C4-2B (cell line): ENCODE data around the gene XRCC6.

Experiments used
- ZFX ChIP-seq: fragments of 450-650 bp; IDR thresholded peaks from 2 replicates; pipeline ENCODE4 v1.6.1; 2017
- TF ChIP-seq, protein P1 (sequence below): fragments of 450-650 bp; conservative IDR thresholded peaks from 2 replicates; pipeline ENCODE4 v1.5.1; 2017; ENCODE audit warnings: mild to moderate bottlenecking

DNA sequence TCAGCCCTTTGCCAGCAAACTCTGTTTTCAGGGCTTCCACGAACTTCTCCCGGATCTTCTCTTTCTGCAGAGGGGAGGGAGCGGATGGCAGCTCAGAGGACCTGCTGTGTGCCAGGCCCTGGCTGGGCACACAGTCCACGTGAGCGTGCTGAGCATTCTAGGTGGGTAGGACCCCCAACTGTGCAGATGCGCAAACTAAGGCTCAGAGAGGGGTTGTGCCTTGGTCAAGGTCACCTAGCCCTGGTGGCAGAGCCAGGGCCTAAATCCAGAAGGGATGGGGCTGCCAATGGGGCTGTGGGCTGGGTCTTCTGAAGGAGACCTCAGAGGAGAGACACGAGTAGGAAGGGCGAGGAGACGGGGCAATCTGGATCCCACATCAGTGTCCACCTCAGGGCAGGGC is 42.3 kb upstream of the XRCC6 start:
- TF ChIP-seq, protein P1, sequence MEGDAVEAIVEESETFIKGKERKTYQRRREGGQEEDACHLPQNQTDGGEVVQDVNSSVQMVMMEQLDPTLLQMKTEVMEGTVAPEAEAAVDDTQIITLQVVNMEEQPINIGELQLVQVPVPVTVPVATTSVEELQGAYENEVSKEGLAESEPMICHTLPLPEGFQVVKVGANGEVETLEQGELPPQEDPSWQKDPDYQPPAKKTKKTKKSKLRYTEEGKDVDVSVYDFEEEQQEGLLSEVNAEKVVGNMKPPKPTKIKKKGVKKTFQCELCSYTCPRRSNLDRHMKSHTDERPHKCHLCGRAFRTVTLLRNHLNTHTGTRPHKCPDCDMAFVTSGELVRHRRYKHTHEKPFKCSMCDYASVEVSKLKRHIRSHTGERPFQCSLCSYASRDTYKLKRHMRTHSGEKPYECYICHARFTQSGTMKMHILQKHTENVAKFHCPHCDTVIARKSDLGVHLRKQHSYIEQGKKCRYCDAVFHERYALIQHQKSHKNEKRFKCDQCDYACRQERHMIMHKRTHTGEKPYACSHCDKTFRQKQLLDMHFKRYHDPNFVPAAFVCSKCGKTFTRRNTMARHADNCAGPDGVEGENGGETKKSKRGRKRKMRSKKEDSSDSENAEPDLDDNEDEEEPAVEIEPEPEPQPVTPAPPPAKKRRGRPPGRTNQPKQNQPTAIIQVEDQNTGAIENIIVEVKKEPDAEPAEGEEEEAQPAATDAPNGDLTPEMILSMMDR: no peak
- TF ChIP-seq ZFX: no peak
